HG03108 (cell line): ENCODE data around the gene KIF19.

Source experiments
- ATAC-seq: cut with Tn5 transposase; IDR thresholded peaks from one replicate; pipeline ENCODE4 v1.9.1; 2021; ENCODE audit warnings: moderate library complexity; ENCODE audit not compliant: unreplicated experiment

KIF19 gene

GRCh38 chr17:74337834-74338500 is 11.9 kb downstream of the KIF19 start:
- ATAC-seq: no peak

GRCh38 chr17:74339537-74340195 is 13.6 kb downstream of the KIF19 start:
- no peak for ATAC-seq

- ATAC-seq: no peak
These were observed 14.5 kb downstream of the KIF19 start for GRCh38 chr17:74340470-74341023.

DNA sequence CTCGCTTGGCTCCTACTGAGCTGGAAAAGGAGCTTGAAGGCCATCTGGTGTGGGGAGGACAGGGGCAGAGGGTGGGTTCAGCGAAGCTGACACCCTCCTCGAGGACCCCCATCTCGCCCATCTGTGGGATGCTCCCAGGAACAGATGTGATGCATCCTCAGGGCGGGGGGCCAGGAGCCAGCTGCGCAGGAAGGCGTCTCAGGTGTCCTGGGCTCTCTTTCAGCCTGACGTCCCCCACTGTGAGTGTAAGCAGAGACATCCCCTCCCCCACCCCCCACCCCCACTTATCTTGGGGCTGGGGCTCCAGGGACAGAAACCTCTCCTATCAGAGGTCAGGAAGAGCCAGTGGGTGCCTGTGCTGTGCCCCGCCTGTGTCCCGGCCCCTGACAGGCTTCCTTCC is 16.2 kb downstream of the KIF19 start:
- no peak for ATAC-seq

DNA sequence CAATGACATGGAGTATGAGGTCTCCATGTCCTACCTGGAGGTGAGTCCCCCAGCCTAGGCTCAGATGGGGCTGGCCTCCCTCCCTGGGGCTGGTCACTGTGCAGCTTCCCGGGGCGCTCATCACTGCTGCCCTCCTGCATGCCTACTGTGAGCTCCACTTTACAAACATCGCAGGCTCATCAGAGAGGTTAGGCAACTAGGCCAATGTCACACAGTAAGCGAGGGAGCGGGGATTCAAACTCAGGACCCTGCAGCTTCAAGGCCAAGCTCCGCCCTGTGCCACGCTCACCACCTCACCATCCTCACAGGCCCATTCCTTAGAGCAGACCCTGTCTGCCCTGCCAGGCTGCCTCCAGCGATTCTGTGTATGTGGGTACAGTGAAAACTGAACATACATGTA is 17.1 kb downstream of the KIF19 start:
- no peak for ATAC-seq

DNA sequence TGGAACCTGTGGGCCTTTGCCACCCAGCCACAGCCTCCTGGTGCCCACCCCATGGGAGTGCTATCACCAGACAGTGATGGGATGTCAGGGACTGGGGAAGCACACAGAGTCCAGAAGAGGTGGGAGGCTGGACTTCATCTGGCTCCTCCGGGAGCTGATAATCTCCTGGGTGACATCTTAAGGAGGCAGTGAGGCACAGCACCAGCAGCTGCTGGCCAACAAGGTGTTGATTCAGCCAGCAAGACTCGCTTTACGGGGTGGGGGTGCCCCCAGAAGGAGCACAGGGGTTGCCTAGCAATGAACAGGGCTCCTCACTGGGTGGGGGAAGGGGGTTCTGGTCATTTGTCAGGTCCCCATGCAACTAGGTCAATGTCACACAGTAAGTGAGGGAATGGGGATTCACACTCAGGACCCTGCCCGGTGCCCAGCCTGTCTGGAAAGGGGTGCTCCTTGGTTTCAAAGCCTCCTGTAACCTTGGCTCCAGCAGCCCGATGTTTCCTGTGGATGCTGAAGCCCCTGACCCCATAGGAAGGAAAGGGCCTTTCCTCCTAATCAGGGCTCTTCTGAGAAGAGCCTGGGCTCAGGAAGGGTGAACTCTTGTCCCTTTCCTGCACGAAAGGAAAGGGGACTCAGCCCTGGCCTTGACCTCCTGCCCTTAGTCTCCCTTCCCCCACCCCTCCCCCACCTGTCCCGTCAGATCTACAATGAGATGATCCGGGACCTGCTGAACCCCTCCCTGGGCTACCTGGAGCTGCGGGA is 17.7 kb downstream of the KIF19 start:
- ATAC-seq: no peak

DNA sequence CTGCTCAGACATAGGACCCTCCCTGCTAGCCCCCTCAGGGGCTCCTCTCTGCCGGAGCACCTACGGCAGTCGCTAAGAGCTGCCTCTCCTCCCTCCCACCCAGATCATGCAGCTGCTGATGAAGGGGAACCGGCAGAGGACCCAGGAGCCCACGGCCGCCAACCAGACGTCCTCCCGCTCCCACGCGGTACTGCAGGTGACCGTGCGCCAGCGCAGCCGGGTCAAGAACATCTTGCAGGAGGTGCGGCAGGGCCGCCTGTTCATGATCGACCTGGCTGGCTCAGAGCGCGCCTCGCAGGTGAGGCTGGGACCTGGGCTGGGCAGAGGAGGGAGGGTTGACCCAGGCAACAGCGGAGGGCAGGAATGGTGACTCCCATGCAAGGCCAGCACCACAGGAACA is 18.6 kb downstream of the KIF19 start:
- ATAC-seq: no peak

- ATAC-seq: no peak
These were observed 19.6 kb downstream of the KIF19 start for GRCh38 chr17:74345433-74346241.

DNA sequence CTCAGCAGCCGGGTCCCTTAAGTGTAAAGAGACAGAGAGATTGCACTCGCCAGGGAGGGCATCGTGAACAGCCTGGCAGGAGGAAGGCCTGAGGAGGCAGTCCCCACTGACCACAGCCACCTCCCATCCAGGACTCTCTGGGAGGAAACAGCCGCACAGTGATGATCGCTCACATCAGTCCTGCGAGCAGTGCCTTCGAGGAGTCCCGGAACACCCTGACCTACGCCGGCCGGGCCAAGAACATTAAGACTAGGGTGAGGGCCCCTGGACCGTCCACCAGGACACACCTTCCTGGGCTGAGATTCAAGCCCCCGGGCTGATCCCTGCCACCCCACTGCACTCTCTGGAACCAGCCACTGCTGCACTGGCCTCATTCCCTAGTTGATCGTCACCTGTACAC is 21.6 kb downstream of the KIF19 start:
- ATAC-seq: no peak

- no peak for ATAC-seq
These were observed 23.1 kb downstream of the KIF19 start for GRCh38 chr17:74349120-74349519.

DNA sequence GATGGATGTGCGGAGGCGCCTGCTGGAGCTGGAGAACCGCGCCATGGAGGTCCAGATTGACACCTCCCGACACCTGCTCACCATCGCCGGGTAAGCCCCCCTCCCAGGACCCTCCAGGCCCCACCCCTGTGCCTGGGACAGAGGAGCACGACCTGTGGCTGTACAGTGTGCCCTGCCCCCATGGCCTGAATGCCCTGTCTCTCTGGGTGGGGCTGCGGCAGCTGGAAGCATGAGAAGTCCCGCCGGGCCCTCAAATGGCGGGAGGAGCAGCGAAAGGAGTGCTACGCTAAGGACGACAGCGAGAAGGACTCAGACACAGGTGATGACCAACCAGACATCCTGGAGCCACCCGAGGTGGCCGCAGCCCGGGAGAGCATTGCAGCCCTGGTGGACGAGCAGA is 24.5 kb downstream of the KIF19 start:
- no peak for ATAC-seq

DNA sequence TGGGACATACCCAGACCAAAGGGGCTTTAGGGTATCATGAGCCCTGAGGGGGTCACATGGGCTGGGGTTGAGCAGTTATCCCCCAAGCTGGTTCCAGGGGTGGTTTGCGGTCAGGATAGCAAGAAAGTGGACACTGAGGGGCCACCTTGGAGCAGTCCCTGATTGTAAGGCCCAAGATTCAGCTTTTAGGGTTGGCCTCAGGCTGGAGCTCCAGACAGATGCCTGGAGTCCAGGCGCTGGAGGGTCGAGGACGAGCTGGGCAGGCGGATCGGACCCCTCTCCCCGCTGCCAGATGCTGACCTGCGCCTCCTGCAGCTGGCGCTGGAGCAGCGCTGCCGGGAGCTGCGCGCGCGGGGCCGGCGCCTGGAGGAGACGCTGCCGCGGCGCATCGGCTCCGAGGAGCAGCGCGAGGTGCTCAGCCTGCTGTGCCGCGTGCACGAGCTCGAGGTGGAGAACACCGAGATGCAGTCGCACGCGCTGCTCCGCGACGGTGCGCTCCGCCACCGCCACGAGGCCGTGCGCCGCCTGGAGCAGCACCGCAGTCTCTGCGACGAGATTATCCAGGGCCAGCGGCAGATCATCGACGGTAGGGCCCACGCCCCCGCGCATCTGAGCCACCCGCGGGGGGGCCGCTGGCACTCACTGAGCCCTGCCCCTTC is 25.7 kb downstream of the KIF19 start:
- no peak for ATAC-seq

DNA sequence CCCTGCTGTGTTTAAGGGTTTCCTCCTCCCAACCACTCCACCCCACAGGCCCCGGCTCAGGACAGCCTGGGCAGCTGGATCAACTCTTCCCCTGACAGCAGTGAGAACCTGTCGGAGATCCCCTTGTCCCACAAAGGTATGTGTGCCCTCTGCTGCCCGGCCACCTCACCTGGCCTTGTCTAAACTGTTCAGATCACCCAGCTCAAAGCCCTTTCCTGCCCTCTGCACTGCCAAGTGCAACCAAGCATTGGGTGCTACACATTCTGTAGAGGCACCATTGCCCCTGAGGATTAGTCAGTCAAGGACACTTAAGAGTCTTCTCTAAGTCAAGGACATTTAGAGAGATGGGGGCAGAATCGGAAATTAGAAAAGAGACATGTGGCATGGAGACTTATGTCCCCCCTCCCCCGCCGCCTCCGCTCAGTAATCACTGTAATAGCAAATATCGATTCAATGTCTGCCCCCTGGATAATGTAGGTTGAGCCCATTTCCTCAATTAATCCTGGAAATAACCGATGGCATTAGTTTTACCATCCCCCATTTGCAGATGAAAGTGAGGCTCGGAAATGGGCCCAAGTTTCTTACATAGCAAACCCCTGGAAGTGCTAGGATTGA is 27.5 kb downstream of the KIF19 start:
- no peak for ATAC-seq

- ATAC-seq: no peak
These were observed 28.1 kb downstream of the KIF19 start for GRCh38 chr17:74354123-74354522.

DNA sequence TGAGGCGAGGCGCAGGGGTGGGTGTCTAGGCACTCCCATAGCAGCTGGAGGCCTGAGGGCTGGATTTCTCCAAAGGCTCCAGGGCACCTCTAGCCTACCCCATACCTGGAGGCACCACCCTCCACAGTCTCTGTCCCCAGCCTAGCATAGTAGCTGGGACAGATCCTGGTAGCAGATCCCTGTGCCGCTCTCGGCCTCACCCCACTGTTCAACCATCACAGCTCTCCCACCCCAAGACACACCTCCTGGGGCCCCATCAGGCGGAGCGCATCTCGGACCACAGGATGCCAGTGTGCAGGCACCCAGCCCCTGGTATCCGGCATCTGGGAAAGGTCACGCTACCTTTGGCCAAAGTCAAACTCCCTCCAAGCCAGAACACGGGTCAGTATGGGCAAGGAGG is 28.5 kb downstream of the KIF19 start:
- no peak for ATAC-seq

DNA sequence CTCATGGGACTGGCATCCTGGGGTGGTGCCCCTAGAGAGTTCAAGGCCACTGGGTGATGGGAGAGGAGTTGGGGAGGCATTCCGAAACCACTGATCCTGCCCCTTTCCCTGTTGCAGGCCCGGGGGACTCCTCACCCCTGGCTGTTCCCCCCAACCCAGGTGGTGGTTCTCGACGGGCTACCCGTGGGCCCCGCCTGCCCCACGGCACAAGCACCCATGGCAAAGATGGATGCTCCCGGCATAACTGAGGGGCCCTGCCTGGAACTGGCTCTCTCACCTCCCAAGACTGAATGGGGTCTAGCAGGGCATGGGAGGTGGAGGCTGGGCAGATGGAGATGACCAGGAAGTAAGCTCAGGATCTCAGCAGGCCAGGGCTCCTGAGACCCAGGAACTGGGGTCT is 29.0 kb downstream of the KIF19 start:
- ATAC-seq: no peak

DNA sequence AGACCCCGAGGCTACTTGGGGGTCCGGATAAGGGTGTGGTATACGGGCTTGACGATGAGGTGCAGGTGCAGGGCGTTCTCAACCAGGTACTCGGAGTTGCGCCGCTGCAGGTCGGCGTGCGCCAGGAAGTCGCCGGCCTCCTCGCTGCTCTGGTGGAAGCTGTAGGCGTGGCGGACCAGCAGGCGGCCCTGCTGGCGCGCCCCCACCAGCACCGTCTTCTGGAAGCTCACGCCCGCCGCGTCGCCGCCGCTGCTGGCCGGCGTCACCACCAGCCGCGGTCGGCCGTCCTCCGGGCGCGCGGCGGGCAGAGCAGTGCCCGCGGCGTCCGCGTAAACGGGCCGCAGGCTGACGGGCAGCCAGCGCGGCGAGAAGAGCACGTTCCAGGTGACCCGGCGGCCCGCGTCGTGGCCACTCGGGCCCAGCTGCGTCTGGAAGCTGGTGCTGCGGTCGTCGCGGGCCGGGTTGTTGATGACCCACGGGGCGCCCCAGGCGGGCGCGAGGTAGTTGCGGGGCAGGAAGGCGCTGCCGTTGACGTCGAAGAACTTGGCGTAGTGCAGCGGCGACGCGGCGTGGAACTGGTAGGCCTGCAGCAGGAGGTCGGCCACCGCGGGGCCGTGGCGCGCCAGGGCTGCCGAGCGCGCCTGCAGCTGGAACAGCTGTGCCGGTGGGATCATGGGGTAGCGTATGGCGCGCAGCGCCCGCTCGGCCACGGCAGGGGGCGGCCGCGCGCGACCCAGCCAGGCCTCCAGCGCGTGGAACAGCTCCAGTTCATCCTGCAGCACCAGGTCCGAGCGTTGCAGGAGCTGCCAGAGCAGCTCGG is 30.8 kb downstream of the KIF19 start:
- ATAC-seq: no peak

- ATAC-seq: no peak
These were observed 31.4 kb downstream of the KIF19 start for GRCh38 chr17:74357466-74357809.

- no peak for ATAC-seq
These were observed 32.7 kb downstream of the KIF19 start for GRCh38 chr17:74358697-74359096.
